Measurements from ENCODE around the gene MUC12.

DNA sequence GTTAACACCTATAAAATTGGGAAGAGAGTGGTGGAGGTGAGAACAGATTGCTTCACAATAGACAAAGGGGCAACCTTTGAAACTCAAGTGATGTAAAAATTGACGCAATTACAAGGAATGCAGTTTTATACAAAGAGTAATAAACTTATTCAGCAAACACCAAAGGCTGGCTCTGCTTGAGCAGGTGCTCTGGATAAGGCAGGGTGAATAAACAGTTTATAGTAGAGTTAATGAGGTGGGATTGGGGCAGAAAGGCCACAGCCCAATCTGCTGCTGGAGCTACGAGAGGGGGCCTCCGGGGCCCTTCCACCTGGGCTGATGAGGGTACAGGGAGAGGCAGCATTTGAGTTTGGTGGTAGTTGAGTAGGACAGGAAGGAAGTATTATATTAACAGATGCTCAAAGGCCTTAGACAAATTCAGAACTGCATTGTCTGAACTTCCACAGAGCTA is 6.0 kb downstream of the MUC12 start:
- TF ChIP-seq, protein P1, sequence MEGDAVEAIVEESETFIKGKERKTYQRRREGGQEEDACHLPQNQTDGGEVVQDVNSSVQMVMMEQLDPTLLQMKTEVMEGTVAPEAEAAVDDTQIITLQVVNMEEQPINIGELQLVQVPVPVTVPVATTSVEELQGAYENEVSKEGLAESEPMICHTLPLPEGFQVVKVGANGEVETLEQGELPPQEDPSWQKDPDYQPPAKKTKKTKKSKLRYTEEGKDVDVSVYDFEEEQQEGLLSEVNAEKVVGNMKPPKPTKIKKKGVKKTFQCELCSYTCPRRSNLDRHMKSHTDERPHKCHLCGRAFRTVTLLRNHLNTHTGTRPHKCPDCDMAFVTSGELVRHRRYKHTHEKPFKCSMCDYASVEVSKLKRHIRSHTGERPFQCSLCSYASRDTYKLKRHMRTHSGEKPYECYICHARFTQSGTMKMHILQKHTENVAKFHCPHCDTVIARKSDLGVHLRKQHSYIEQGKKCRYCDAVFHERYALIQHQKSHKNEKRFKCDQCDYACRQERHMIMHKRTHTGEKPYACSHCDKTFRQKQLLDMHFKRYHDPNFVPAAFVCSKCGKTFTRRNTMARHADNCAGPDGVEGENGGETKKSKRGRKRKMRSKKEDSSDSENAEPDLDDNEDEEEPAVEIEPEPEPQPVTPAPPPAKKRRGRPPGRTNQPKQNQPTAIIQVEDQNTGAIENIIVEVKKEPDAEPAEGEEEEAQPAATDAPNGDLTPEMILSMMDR (IDR thresholded peaks at IDR 0.05): no peak
- no peak for TF ChIP-seq POLR2A (IDR thresholded peaks at IDR 0.05)
